Hair follicle dermal papilla cell (primary cell): Measurements from ENCODE around the gene SIGLEC15. TPM values are rescaled to one million over a fixed set of nuclear protein-coding genes. Genes with fewer than 3 reads are reported as not detected.

ENCODE experiments used
- small RNA-seq: library from RNA; depleted of rRNA; stranded (forward); fragments of <200 nt; gene quantifications from one replicate; pipeline ENCODE3, GENCODE V24; 2012
- total RNA-seq: library from RNA; depleted of rRNA; stranded (reverse); fragments of >200 nt; gene quantifications from 2 replicates; pipeline ENCODE4 v1.2.3, GENCODE V29; 2012

The SIGLEC15 gene, protein sequence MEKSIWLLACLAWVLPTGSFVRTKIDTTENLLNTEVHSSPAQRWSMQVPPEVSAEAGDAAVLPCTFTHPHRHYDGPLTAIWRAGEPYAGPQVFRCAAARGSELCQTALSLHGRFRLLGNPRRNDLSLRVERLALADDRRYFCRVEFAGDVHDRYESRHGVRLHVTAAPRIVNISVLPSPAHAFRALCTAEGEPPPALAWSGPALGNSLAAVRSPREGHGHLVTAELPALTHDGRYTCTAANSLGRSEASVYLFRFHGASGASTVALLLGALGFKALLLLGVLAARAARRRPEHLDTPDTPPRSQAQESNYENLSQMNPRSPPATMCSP
- 1.5 and 1.9 TPM in 2 replicates for total RNA-seq

DNA sequence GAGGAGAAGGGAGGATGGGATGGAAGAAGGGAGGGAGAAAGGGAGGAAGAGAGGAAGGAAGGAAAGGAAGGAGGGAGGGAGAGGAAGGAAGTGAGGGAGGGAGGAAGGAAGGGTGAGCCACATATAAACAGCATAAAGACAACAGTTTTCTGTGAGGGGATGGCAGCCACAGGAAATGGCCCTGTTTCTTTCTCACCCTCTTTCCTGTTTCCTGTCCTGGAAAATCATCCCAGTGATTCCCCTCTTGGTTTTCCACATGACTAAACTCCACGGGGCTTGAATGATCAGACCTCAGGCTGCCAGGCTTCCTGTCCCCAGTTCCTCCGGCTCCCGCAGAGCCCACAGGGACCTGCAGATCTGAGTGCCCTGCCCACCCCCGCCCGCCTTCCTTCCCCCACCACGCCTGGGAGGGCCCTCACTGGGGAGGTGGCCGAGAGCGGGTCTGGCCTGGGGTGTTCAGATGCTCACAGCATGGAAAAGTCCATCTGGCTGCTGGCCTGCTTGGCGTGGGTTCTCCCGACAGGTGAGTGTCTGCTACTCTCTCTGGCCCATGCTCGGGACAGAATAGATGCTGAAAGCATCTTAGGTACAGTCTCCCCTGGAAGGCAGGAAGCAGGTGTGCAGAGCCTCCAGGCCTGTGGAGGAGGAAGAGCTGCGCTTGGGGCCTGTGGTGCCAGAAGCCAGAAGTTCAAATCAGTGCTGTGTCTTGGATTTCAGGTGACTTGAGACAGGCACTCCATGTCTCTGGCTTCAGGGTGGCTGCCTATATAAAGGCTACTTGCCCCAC, at the start of gene SIGLEC15:
TSS of gene SIGLEC15 (plus strand) at position 418 of the 787 bp plus-strand sequence. CDS start at position 472, 54 bp downstream.

Small RNA genes lying within 50 kb of the gene (small RNA-seq; reads per million reads assigned to genes)
- gene AC087685.1, result not detected

Other genes with a start within 250 kb of the SIGLEC15 start
- under 0.01 and 0.12 TPM in 2 replicates for gene SLC14A2, start 210.2 kb upstream of the SIGLEC15 start, total RNA-seq
- 2.4 and 3.9 TPM in 2 replicates for gene SLC14A1, start 101.5 kb upstream of the SIGLEC15 start, total RNA-seq
- 58.8 and 70.3 TPM in 2 replicates for gene EPG5, start 141.7 kb downstream of the SIGLEC15 start, total RNA-seq
- 3.9 and 7.8 TPM in 2 replicates for gene PSTPIP2, start 246.6 kb downstream of the SIGLEC15 start, total RNA-seq